Activated CD4-positive, alpha-beta T cell treated with anti-CD3 and anti-CD28 coated beads, Interleukin-2, amount 10 ng/mL, durations not matched to agents 7 days and 5 days (primary cell): ENCODE data around the gene ARSI. TPM values are rescaled to one million over a fixed set of nuclear protein-coding genes. Genes with fewer than 3 reads are reported as not detected.

Experiments used
- CTCF ChIA-PET: fragments of 350-600 bp; sonication (Branson Sonifier 250); formaldehyde crosslinking; loops from one replicate; lab custom pipeline; 2021; ENCODE audit warnings: antibody characterized with exemption; lab: Charles Lee
- POLR2A ChIA-PET: fragments of 350-600 bp; sonication (Branson Sonifier 250); formaldehyde crosslinking; loops from one replicate; lab custom pipeline; 2021; ENCODE audit warnings: antibody characterized with exemption; lab: Charles Lee
- DNase-seq: peaks from one replicate; pipeline ENCODE4 v3.0.0-alpha.2; 2020
- H3K27ac Mint-ChIP-seq: one replicate; pipeline ENCODE4 v1.8.0; 2021; ENCODE audit warnings: mild to moderate bottlenecking, moderate library complexity, mixed read lengths
- H3K27me3 Mint-ChIP-seq: one replicate; pipeline ENCODE4 v1.8.0; 2021; ENCODE audit warnings: mixed read lengths
- H3K36me3 Mint-ChIP-seq: one replicate; pipeline ENCODE4 v1.8.0; 2021; ENCODE audit warnings: low read depth, mixed read lengths
- H3K4me1 Mint-ChIP-seq: one replicate; pipeline ENCODE4 v1.8.0; 2021; ENCODE audit warnings: mixed read lengths
- H3K4me3 Mint-ChIP-seq: one replicate; pipeline ENCODE4 v1.8.0; 2021; ENCODE audit warnings: mild to moderate bottlenecking, moderate library complexity, mixed read lengths
- H3K9me3 Mint-ChIP-seq: one replicate; pipeline ENCODE4 v1.8.0; 2021; ENCODE audit warnings: mixed read lengths
- total RNA-seq, 2 experiments: library from RNA; stranded (reverse); gene quantifications; one replicate each; pipeline ENCODE4 v1.2.3, GENCODE V29; 2021

Gene ARSI
- total RNA-seq, 2 experiments from 2014 or later: not detected

DNA sequence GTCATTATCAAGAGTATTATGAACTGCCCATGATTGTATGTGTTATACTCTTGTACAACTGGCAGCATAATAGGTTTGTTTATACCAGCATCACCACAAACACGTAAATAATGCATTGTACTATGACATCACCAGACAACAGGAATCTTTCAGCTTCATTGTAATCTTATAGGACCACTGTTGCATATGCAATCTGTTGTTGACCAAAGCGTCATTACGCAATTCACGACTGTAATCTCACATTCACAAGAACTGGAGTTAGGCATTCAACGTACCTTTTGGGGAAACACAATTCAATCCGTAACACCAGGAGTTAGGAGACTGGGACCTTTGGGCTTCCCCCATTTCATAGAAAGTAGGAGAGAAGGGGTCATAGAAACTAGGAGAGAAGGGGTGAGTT, 20.4 kb upstream of the ARSI start:
- H3K9me3 Mint-ChIP-seq: peaks cover 2% of the 10 kb centered on the region
- DNase-seq: no peak
- POLR2A ChIA-PET: no interaction called here
- no peaks in the 10 kb centered on the region for H3K36me3 Mint-ChIP-seq
- H3K27ac Mint-ChIP-seq: no peak overlapping the region
- no peak overlapping the region for H3K4me3 Mint-ChIP-seq
- H3K27me3 Mint-ChIP-seq: peaks cover 5% of the 10 kb centered on the region
- peaks cover 4% of the 10 kb centered on the region for H3K4me1 Mint-ChIP-seq
- CTCF ChIA-PET: no interaction called here

DNA sequence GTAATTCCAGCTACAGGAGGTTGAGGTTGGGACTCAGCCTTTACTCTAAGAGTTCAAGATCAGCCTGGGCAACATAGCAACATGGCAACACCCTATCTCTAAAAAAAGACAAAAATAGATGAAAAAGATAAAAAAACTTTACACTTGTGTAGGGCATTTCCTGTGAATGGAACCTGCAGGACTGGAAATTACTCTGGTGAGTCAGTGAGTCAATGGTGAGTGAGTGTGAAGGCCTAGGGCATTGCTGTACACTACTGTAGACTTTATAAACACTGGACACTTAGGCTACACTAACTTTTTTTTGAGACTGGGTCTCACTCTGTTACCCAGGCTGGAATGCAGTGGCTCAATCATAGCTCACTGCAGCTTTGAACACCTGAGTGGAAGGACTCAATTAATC, 19.5 kb upstream of the ARSI start:
- CTCF ChIA-PET: interaction anchor here (1.5 kb wide), 1 partner anchor 13 kb away, joined by 3 read pairs; no protein-coding TSS in a partner anchor

DNA sequence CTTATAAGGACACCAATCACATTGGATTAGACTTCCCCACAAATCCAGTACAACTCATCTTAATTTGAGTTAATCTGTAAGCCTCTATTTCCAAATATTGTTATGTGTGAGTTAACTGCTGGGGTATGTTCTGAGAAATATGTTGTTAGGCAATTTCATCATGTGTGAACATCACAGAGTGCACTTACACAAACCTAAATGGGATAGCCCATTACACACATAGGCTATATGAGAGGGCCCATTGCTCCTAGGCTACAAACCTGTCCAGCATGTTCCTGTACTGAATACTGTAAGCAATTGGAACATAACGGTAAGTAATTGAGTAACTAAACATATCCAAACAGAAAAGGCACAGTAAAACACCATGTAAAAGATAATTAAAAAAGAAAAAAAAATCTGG, 19.1 kb upstream of the ARSI start:
- peaks cover 2% of the 10 kb centered on the region for H3K9me3 Mint-ChIP-seq
- H3K4me1 Mint-ChIP-seq: peaks cover 4% of the 10 kb centered on the region
- H3K27ac Mint-ChIP-seq: no peak overlapping the region
- no peaks in the 10 kb centered on the region for H3K36me3 Mint-ChIP-seq
- DNase-seq: no peak
- H3K4me3 Mint-ChIP-seq: no peak overlapping the region
- POLR2A ChIA-PET: no interaction called here
- CTCF ChIA-PET: interaction anchor here (1.5 kb wide), 1 partner anchor 13 kb away, joined by 3 read pairs; no protein-coding TSS in a partner anchor
- peaks cover 3% of the 10 kb centered on the region for H3K27me3 Mint-ChIP-seq

More for the DNA sequence above, 19.5 kb upstream of the ARSI start:
- Mint-ChIP-seq H3K27me3 (peaks cover 3% of the 10 kb centered on the region), H3K27ac (no peak overlapping the region), H3K9me3 (peaks cover 2% of the 10 kb centered on the region), H3K4me1 (peaks cover 4% of the 10 kb centered on the region), H3K36me3 (no peaks in the 10 kb centered on the region), H3K4me3 (no peak overlapping the region)
- DNase-seq: no peak
- POLR2A ChIA-PET: no interaction called here

DNA sequence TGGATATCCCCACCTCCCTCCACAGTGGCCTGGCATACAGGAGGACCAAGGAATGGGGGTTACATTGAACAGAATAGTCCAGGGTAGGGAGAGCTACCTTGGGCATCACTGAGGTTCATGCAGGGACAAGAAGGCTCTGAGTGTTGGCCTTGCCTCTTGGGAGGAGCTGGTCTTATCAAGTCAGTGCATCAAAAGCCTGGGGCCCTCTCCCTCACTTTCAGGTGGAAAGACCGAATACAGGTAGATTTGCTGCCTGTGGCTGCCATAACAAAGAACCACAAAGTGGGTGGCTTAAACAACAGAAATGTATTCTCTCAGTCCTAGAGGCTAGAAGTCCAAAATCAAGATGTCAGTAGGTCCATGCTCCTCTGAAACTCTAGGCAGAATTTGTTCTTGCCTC, 18.5 kb upstream of the ARSI start:
- DNase-seq: no peak
- Mint-ChIP-seq H3K36me3 (no peaks in the 10 kb centered on the region), H3K4me1 (peaks cover 4% of the 10 kb centered on the region), H3K27me3 (no peaks in the 10 kb centered on the region), H3K4me3 (no peak overlapping the region), H3K27ac (no peak overlapping the region), H3K9me3 (peaks cover 2% of the 10 kb centered on the region)
- CTCF ChIA-PET: interaction anchor here (1.5 kb wide), 1 partner anchor 14 kb away, joined by 3 read pairs; no protein-coding TSS in a partner anchor
- POLR2A ChIA-PET: no interaction called here

DNA sequence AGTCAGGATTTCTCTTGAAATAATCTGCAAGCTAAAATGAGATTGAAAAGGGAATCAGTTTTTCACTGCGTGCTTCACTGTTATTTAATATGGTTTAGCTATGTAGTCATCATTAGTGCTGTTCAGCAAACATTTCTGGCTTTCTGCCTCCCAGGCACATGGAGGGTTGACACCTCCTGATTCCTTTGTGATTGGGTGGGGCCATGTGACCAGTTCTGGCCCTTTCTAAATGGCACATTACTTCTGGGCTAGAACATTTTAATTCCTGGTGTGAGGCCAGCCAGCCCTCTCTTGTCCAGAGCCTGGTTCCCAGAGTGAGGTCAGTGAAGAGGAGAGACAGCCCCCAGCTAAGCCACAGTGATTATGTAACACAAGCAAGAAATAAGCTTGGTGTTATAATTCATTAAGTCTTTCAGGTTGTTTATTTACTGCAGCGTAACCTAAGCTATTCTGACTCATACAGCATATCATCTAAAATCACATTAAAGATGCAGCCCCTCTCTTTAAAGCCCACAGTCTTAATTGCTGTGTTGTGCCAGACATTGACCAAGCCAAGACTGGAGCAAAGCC, 17.4 kb upstream of the ARSI start:
- DNase-seq: no peak
- POLR2A ChIA-PET: no interaction called here
- Mint-ChIP-seq H3K9me3 (peaks cover 2% of the 10 kb centered on the region), H3K4me1 (peaks cover 4% of the 10 kb centered on the region), H3K27ac (no peak overlapping the region), H3K4me3 (no peak overlapping the region), H3K27me3 (no peaks in the 10 kb centered on the region), H3K36me3 (no peaks in the 10 kb centered on the region)
- CTCF ChIA-PET: interaction anchor here (0.5 to 1.1 kb wide), 5 partner anchors 32 to 404 kb away, joined by 3 to 5 read pairs (median 3); no protein-coding TSS in a partner anchor

DNA sequence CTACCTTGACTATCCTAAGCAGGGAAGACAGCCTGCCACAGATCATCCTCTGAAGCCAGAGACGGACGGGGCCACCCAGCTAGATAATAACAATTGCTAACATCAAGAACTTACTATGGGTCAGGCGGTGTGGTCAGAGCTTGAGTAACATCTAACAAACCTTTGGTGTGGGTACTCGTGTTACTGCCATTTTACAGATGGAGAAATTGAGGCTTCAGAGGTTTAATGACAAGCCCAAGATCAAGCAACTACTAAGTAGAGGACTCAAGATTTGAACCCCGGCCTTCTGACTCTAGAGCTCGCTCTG, 16.7 kb upstream of the ARSI start:
- Mint-ChIP-seq H3K4me3 (no peak overlapping the region), H3K4me1 (peaks cover 4% of the 10 kb centered on the region), H3K27ac (no peak overlapping the region), H3K27me3 (no peaks in the 10 kb centered on the region), H3K9me3 (peaks cover 2% of the 10 kb centered on the region), H3K36me3 (no peaks in the 10 kb centered on the region)
- ChIA-PET CTCF (interaction anchor here (0.7 to 1.1 kb wide), 5 partner anchors 9 to 403 kb away, joined by 3 to 5 read pairs (median 3); partner anchors contain the start of gene ARSI), POLR2A (no interaction called here)
- no peak for DNase-seq

DNA sequence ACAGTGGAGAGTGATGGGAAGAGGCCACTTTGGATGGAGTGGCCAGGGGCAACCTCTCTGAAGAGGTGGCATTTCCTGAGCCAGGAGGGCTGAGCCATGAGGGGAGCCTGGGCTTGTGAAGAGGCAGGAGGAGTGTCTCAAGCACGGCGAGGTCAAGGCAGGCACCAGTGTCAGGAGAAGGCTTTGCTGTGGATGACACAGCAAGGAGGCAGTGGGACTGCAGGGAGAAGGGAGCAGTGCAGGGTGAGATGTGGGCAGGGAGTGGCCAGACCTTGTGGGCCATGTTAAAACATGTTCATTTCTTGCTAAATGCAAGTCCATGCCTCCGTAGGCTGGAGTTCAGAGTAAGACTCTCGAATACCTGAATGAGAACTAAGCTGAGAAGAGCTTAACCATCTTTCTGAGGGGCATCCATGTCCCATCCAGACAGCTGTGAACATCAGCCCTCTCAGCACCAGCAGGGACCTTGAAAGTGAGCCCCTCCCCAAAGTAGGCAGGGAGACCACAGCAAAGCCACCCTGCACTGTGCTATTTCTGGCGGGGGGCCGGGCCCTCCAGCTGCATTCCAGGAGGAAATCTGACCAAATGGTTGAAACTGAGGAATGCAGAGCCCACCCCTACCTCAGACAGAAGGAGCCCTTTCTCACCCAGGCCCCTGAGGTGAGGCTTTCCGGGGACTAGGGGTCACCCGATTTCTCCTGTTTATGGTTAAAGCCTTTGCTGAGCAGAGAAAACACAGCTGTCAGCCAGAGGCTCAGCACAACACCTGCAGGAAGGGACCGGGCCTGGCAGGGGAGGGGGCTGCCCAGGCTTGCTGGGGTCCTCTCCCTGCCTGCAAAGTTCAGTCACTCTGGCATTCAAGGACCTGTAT, 16.1 kb upstream of the ARSI start:
- peaks cover 4% of the 10 kb centered on the region for H3K4me1 Mint-ChIP-seq
- ChIA-PET CTCF (interaction anchor here (0.9 to 1.1 kb wide), 4 partner anchors 9 to 32 kb away, joined by 3 to 4 read pairs (median 3); partner anchors contain the start of gene ARSI), POLR2A (no interaction called here)
- H3K36me3 Mint-ChIP-seq: no peaks in the 10 kb centered on the region
- H3K27me3 Mint-ChIP-seq: no peaks in the 10 kb centered on the region
- H3K27ac Mint-ChIP-seq: no peak overlapping the region
- no peak for DNase-seq
- no peak overlapping the region for H3K4me3 Mint-ChIP-seq
- peaks cover 2% of the 10 kb centered on the region for H3K9me3 Mint-ChIP-seq

DNA sequence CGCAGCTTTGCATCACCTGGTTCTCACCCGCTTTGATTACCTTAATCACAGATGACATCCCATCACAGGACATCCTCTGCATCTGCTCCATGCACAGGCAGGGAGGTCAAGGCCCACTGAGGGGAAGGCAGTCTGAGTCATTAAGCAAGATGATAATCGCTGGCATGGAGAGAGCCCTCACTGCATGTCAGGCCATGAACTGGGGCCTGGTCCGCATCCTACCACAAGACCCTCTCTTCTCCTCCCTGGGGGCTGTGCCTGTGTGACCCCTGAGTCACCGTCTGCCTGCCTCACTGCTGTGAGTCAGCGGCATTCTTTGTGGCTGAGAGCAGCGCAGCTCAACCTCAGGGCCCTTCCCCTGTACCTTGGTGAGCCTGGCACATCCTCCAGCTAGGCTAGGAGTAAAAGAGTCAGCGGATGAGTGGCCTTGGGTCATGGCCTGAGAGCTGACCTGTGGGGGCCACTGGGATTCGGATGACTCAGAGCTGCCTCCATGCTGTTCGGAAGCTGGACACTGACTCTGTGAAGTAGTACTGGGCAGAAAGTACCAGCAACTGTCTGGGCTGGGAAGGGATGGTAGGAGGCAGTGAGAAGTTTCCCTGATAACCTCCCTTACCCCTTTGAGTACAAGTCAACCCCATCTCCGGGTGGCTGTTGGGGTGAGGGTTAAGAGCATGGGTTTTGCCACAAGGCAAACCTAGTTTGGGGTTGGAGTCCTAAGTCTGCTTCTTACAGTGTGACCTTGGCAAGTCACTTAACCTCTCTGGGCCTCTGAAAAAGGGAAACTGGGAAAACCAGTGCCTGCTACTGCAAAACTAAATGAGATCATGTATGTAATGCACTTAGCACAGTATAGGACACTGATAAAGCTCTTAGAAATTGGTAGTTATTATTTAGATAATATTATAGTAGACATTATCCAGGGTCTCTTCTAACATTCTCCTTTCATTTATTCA, 14.6 kb upstream of the ARSI start:
- Mint-ChIP-seq H3K4me1 (peaks cover 4% of the 10 kb centered on the region), H3K36me3 (no peaks in the 10 kb centered on the region)

DNA sequence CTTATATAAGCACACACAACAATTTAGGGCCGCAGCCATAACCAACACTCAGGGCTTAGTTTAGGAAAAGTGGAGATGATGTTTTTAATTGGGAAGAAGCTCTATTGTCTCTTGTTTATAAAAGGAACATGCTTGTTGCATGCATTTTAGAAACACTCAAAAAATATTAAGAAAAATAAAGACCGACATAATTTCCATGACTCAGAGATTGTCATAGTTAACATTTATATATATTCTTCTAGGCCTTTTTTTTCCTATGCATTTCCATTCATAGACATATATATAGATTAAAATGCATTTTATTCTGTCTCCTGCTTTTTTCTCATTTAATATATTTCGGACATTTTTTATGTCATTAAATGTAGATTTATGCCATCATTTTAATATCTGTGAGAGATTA, 13.6 kb upstream of the ARSI start:
- H3K4me3 Mint-ChIP-seq: no peak overlapping the region
- no peak overlapping the region for H3K27ac Mint-ChIP-seq
- H3K27me3 Mint-ChIP-seq: peaks cover 3% of the 10 kb centered on the region
- H3K9me3 Mint-ChIP-seq: no peaks in the 10 kb centered on the region
- DNase-seq: no peak
- H3K4me1 Mint-ChIP-seq: no peaks in the 10 kb centered on the region
- POLR2A ChIA-PET: no interaction called here
- no peaks in the 10 kb centered on the region for H3K36me3 Mint-ChIP-seq
- CTCF ChIA-PET: interaction anchor here (1.0 to 1.5 kb wide), 2 partner anchors 16 to 83 kb away, joined by 4 read pairs; no protein-coding TSS in a partner anchor

More for the DNA sequence above, 14.6 kb upstream of the ARSI start:
- DNase-seq: no peak
- Mint-ChIP-seq H3K4me3 (no peak overlapping the region), H3K9me3 (peaks cover 2% of the 10 kb centered on the region), H3K27me3 (peaks cover 3% of the 10 kb centered on the region), H3K27ac (no peak overlapping the region)
- CTCF ChIA-PET: interaction anchor here (1.5 kb wide), 1 partner anchor 82 kb away, joined by 4 read pairs; no protein-coding TSS in a partner anchor
- POLR2A ChIA-PET: no interaction called here

DNA sequence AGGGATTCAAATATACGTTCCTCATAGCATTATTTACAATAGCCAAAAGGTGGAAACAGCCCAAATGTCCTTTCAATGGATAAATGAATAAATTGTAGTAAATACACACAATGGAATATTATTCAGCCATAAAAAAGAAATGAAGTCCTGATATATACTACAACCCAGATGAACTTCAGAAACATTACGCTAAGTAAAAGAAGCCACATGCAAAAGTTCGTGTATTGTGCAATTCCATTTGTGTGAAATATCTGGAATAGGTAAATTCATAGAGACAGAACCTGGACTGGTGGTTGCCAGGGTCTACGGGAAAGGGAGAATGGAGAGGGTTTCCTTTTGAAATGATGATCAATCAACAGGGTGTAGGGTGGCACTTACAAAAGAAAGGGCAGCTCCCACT, 12.5 kb upstream of the ARSI start:
- H3K27ac Mint-ChIP-seq: no peak overlapping the region
- H3K36me3 Mint-ChIP-seq: no peaks in the 10 kb centered on the region
- ChIA-PET POLR2A (no interaction called here), CTCF (no interaction called here)
- H3K27me3 Mint-ChIP-seq: peaks cover 5% of the 10 kb centered on the region
- H3K4me3 Mint-ChIP-seq: no peak overlapping the region
- no peaks in the 10 kb centered on the region for H3K4me1 Mint-ChIP-seq
- no peak for DNase-seq
- no peaks in the 10 kb centered on the region for H3K9me3 Mint-ChIP-seq

DNA sequence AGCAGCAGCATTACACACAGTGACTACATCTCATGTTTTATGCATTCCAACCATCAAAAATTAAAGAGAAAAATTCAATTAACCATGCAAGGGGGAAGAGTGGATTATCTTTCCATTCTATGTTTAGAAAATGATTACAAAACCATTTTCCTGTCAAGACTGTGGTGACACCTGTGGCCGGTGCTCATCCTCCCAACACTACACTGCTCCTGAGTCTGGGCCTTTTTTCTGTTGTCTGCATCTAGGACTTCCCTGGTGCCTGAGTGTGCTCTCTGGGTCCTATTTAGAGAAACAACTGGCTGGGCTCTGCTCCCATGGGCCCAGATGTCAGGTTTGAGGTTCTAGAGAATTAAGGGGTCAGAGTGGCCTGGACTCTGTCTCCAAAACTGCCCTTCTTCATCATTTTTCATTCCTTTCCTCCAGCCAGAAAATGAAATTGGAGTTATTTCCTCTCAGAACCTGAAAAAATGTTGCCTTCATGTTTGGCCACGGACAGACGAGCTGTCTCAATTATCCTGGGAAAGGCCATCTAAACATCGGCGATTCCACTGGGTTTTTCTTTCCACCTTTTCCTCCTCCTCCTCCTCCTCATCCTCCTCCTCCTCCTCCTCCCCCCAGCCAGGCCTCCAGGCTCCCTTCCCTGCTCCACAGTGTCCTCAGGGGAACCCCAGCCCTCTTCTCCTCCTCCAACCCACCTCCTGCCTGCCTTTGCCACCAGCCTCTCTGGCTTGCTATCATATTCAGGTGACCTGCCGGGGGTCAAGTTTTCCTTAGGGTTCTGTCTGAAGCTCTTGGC, 11.4 kb upstream of the ARSI start:
- no peaks in the 10 kb centered on the region for H3K36me3 Mint-ChIP-seq
- no peak overlapping the region for H3K4me3 Mint-ChIP-seq
- ChIA-PET POLR2A (no interaction called here), CTCF (no interaction called here)
- no peak overlapping the region for H3K27ac Mint-ChIP-seq
- peaks cover 5% of the 10 kb centered on the region for H3K27me3 Mint-ChIP-seq
- no peaks in the 10 kb centered on the region for H3K4me1 Mint-ChIP-seq
- H3K9me3 Mint-ChIP-seq: no peaks in the 10 kb centered on the region
- DNase-seq: no peak

DNA sequence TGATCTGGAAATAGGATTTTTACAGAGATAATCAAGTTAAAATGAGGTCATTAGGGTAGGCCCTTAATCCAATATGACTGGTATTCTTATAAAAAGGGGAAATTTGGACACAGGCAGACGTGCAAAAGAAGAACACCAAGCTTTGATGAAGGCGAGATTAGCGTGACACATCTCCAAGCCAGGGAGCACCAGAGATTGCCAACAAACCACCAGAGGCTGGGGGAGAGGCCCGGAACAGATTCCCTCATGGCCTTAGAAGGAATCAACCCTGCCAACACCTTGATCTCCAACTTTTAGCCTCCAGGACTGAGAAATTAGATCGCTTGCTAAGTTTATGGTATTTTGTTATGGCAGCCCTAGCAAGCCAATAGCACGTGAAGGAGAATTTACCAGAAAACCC, 10.8 kb upstream of the ARSI start:
- no peak overlapping the region for H3K4me3 Mint-ChIP-seq
- H3K27me3 Mint-ChIP-seq: peaks cover 5% of the 10 kb centered on the region
- H3K9me3 Mint-ChIP-seq: no peaks in the 10 kb centered on the region
- no peak for DNase-seq
- H3K27ac Mint-ChIP-seq: no peak overlapping the region
- H3K4me1 Mint-ChIP-seq: no peaks in the 10 kb centered on the region
- ChIA-PET POLR2A (no interaction called here), CTCF (no interaction called here)
- no peaks in the 10 kb centered on the region for H3K36me3 Mint-ChIP-seq
